Measurements from ENCODE around the gene ZP1.

Gene ZP1

DNA sequence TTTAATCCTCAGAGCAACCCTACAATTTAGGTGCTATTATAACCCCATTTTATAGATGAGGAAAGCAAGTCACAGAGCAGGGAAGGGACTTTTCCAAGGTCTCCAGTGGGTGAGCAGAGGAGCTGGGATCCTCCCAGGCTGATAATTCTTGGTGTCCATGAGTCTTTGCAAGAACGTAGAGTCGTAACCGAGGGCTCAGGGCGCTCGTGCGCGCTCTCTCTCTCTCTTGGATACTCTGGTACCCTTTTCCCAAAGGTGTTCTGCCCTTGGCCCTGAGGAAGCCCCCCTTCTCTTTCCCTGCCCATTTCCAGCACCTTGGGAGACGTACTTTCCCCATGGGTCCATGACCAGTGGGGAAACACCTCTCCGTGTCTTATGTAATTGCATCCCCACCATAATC lies 5.2 kb upstream of the ZP1 start:
- no peak for DNase-seq

DNA sequence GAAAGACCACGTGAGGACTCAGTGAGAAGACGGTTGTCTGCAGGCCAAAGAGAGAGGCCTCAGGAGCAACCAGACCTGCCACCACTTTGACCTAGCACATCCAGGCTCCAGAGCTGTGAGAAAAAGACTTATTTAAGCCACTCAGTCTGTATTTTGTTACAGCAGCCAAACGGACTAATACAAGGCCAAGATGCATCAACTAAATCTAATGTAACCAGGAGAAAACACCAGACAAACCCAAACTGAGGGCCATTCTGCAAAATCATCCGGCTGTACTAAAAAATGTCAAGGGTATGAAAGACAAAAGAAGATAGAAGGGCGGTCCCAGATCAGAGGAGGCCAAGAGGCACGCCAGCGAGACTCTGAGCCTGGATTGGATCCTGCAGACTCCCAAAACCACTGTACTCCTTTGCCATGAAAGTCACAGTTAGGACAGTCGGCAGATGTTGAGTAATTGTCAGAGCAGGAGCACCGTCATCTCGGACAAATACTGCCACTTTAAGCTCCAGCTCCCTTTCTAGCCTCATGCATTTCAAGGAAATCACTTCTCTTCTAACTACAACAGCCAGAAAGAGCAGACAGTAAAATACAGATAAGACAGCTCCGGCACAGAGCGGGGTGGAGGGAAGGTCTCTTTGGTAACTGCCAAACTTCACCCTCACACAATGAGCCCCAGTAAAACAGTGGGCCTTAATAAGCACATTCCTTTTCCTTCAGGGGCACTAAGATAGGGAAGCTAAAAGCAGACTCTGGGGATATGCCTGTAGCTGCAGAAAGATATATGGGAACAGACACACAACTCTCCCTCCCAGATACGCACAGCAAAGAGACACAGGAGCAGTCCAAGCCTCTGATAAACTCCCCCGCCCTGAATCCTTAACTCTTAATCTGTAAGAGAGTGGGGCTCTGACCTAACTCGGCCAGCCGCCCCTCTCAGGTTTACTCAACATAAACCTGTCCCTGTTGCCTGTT lies 3.5 kb upstream of the ZP1 start:
- no peak for DNase-seq

GRCh38 chr11:60864856-60865513 lies 2.4 kb upstream of the ZP1 start:
- DNase-seq, result no peak

- DNase-seq, result no peak
Measured at GRCh38 chr11:60867871-60868681, 734 bp downstream of the ZP1 start.

GRCh38 chr11:60868682-60869450 lies 1.5 kb downstream of the ZP1 start:
- DNase-seq, result no peak

DNA sequence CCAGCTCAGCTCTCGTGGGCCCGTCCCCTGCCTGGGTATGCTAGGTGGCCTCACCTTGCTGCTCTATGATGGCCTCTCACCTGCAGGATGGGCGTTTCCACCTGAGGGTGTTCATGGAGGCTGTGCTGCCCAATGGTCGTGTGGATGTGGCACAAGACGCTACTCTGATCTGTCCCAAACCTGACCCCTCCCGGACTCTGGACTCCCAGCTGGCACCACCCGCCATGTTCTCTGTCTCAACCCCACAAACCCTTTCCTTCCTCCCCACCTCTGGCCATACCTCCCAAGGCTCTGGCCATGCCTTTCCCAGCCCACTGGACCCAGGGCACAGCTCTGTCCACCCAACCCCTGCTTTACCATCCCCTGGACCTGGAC lies 2.1 kb downstream of the ZP1 start:
- no peak for DNase-seq

DNA sequence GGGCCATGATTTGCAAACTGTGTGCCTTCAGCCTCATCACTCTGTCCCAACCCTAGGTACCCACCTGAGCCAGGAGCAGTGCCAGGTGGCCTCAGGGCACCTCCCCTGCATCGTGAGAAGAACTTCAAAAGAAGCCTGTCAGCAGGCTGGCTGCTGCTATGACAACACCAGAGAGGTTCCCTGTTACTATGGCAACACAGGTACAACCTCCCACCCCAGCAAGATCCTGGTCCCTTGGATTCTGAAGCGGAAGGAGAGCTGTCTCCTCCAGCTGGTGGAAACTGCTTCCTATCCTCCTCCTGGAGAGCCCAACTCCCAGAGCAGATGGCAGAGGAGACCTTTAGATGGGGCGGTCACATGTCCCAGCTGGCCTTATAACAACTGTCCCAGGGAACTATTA lies 2.9 kb downstream of the ZP1 start:
- DNase-seq, result no peak

DNA sequence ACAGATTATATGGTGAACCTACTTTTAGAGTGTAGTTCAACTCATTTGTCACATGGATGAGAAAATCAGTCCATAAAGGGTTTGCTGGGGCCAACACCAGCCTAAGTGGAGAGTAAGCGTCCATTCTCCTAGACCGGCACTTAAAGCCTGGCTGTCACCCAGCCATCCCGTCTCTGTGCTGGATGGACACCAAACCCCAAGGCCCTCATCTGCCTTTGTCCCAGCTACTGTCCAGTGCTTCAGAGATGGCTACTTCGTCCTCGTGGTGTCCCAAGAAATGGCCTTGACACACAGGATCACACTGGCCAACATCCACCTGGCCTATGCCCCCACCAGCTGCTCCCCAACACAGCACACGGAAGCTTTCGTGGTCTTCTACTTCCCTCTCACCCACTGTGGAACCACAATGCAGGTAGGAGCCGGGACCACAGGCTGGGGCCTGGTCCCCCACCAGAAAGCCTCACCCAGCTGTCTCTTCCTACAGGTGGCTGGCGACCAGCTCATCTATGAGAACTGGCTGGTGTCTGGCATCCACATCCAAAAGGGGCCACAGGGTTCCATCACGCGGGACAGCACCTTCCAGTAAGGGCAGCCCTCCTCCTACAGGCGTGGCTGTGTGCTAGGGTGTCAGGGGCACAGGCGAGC lies 3.5 kb downstream of the ZP1 start:
- DNase-seq, result no peak

DNA sequence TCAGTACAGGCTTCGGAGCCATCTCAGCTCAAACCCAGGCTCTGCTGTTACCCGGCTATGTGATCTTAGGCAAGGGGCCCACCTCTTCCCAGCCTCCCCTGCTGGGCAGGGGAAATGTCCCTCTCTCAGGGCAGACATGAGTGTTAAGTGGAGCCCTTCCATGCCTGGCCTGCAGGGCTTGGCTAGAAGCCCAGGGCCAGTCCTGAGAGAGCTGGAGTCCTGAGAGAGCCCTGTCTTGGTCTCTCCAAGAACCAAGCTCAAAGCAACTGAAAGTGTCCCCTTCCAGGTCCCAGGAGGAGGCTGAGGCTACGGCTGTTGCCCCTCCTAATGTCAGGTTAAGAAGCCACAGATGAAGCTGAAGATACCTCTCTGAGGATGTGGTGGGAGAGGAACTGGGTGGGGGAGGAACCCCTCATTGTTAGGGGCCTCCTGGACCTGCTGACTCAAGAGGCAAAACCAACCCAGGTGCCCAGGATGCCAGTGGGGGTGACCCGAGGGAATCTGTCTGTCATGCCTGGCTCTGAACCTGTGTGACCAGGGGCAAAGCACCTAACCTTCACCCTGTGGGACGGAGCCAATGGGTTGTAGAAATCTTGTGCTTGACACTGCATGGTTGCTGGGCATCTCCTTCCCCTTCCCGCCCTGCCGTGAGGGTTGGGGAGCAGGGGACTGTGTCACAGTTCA lies 4.2 kb downstream of the ZP1 start:
- no peak for DNase-seq

GRCh38 chr11:60872124-60872960 lies 5.0 kb downstream of the ZP1 start:
- no peak for DNase-seq

DNA sequence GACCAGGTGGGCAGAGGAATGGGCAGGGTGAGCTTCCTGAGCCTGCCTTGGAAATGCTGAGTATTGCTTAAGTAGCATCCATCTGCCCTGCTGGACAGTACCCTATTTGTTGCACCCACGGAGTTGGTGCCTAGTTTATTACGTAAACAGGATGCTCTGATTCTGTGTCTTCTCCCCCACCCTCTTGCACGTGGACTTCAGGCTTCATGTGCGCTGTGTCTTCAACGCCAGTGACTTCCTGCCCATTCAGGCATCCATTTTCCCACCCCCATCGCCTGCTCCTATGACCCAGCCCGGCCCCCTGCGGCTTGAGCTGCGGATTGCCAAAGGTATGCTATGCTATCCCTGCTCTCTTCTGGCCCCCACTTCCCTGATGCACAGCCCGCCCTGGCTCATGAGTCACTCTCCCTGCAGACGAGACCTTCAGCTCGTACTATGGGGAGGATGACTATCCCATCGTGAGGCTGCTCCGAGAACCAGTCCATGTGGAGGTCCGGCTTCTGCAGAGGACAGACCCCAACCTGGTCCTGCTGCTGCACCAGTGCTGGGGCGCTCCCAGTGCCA lies 5.7 kb downstream of the ZP1 start:
- peak in 1 of 2 experiments; percentile 37 for DNase-seq

DNA sequence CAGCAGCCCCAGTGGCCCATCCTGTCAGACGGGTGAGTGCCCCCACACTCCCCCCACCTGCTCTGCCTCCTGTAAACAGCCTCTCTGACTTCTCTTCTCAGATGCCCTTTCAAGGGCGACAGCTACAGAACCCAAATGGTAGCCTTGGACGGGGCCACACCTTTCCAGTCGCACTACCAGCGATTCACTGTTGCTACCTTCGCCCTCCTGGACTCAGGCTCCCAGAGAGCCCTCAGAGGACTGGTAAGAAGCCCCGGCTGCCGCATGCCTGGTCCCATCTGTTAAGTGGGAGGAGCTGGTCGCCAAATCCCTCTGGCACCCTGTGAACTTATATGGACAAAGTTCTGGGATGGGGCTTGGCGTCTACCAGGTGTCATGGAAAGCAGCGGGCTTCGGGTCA lies 6.2 kb downstream of the ZP1 start:
- DNase-seq, result no peak

GRCh38 chr11:60874421-60875365 lies 7.4 kb downstream of the ZP1 start:
- DNase-seq, result no peak

DNA sequence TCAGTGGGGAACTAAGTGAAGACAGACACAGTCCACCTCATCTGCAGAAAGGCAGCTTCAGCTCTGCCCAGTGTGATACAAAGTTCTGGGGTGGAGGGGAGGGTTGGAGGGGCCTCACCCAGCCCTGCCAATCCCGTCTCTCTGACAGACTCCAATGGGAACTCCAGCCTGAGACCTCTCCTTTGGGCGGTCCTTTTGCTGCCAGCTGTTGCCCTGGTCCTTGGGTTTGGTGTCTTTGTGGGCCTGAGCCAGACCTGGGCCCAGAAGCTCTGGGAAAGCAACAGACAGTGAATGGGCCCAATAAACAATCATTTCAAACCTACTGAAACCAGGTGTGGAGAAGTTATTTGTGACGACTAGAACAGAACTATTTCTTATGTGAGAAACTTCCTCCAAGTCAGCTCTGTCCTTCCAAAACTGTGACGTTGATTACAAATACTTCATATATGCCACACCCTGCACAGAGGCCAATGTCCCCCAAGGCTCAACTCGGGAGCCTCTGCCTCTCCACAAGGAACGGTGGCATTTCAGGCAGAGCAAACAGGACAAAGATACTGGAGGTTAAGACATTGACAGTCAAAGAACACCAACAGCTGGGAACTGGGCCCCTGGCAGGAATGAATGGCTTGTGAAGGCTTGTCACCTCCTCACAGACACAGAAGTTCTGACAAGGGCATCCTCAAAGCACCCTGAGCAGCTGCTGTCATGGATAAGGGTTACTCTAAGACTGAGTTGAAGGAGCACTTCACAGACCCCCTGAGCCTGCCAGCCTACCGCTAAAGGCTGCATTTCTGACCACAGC lies 8.2 kb downstream of the ZP1 start:
- DNase-seq, result no peak

GRCh38 chr11:60876168-60876485 lies 8.8 kb downstream of the ZP1 start:
- DNase-seq, result no peak

- no peak for DNase-seq
Measured at GRCh38 chr11:60878245-60879101, 11.1 kb downstream of the ZP1 start.

DNA sequence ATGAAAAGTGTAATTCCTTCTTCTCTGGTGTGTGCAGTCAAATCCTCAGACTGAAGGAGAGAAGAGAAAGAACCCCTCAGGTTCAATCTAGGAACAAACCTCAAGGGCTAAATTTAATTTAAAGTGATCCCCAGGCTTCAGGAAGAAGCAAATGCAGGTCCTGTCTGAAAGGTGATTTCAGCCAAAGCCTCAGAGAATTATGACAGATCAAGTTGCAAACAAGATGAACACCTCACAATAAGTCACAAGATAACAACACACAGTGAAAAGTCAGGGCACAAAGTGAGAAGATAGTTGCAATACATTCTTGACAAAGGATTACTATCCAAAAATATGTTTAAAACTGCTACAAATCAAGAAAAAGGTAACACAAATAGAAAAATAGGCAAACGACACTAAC lies 11.8 kb downstream of the ZP1 start:
- DNase-seq, result no peak
